HepG2 (cell line): Measurements from ENCODE around the gene PREX1.

Experiments
- MED1 ChIP-seq: sonication (generic); formaldehyde crosslinking; IDR thresholded peaks from 2 replicates; pipeline ENCODE4 v1.4.0; 2020; ENCODE audit warnings: missing genetic modification reagents
- ZNF878 ChIP-seq: sonication (generic); formaldehyde crosslinking; IDR thresholded peaks from 2 replicates; pipeline ENCODE4 v1.8.1; 2023; ENCODE audit warnings: mild to moderate bottlenecking, missing genetic modification reagents, moderate library complexity

DNA sequence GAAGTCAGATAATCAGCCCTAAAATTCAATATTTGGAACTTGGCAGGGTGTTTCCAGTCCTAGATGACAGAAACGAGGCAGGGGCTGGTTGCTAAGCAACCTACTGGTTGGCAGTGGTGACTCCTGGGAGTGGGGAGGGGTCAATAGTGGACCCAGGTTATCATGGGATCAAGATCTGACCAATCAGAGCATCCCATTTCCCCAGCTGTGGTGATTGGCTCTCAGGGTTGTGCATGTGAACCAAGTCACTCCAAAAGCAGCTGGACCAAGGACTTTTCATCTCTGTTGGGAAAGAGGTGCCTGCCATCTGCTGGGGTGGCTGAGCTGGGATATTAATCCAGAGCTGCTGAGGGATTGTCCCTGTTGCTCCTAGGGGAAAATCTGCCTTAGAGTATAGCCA is 253.4 kb downstream of the PREX1 start:
- no peak for TF ChIP-seq MED1 (CRISPR knock-in tag)
- TF ChIP-seq ZNF878 (CRISPR knock-in tag) = no peak
